GM18511 (cell line): ENCODE results near the gene SVOP.
"Not testable (repeated sequence)": the region's sequence is repeated elsewhere in the genome, so short reads cannot be mapped to it uniquely, and the experiment has no call there.

Experiments used
- ATAC-seq: cut with Tn5 transposase; IDR thresholded peaks from one replicate; pipeline ENCODE4 v1.9.1; 2021; ENCODE audit warnings: mild to moderate bottlenecking, moderate library complexity; ENCODE audit not compliant: unreplicated experiment

Gene SVOP

GRCh38 chr12:108896336-108896735 lies 124.5 kb downstream of the SVOP start:
- no peak for ATAC-seq

GRCh38 chr12:108895220-108895802 lies 125.6 kb downstream of the SVOP start:
- ATAC-seq: no peak

GRCh38 chr12:108890208-108890607 lies 130.7 kb downstream of the SVOP start:
- no peak for ATAC-seq

GRCh38 chr12:108888031-108888430 lies 132.8 kb downstream of the SVOP start:
- ATAC-seq: no peak

GRCh38 chr12:108886873-108887629 lies 133.8 kb downstream of the SVOP start:
- no peak for ATAC-seq

GRCh38 chr12:108884116-108885012 lies 136.5 kb downstream of the SVOP start:
- no peak for ATAC-seq

- no peak for ATAC-seq
These were observed 138.9 kb downstream of the SVOP start for GRCh38 chr12:108881953-108882352.

- ATAC-seq: no peak
These were observed 141.1 kb downstream of the SVOP start, which contains the start of gene DAO for GRCh38 chr12:108879615-108880254. DAO (plus strand) TSS chr12:108880092; CDS start chr12:108885007, 4,915 bp downstream.

- no peak for ATAC-seq
These were observed 144.3 kb downstream of the SVOP start for GRCh38 chr12:108876550-108876949.

GRCh38 chr12:108875682-108876361 lies 145.0 kb downstream of the SVOP start:
- no peak for ATAC-seq

GRCh38 chr12:108875280-108875679 lies 145.6 kb downstream of the SVOP start:
- no peak for ATAC-seq

- no peak for ATAC-seq
These were observed 152.1 kb downstream of the SVOP start for GRCh38 chr12:108868781-108869180.

GRCh38 chr12:108866083-108866482 lies 154.8 kb downstream of the SVOP start:
- not testable (repeated sequence) for ATAC-seq

- ATAC-seq: no peak
These were observed 155.7 kb downstream of the SVOP start for GRCh38 chr12:108865169-108865568.

GRCh38 chr12:108862588-108862959 lies 158.3 kb downstream of the SVOP start:
- no peak for ATAC-seq

GRCh38 chr12:108861878-108862587 lies 158.8 kb downstream of the SVOP start:
- ATAC-seq: peak; percentile 32

- no peak for ATAC-seq
These were observed 160.4 kb downstream of the SVOP start for GRCh38 chr12:108860443-108860842.

GRCh38 chr12:108859923-108860291 lies 161.0 kb downstream of the SVOP start:
- ATAC-seq: no peak

GRCh38 chr12:108859141-108859922 lies 161.5 kb downstream of the SVOP start:
- not testable (repeated sequence) for ATAC-seq
